OCI-LY7 (cell line): ENCODE data around the gene ZNF484. TPM values are rescaled to one million over a fixed set of nuclear protein-coding genes. Genes with fewer than 3 reads are reported as not detected.
A peak's percentile ranks its signal among the peaks of the same experiment; 100 is the strongest.

Experiments used
- Bru-seq: library from RNA; stranded (reverse); fragments of 400-500 nt; gene quantifications from one replicate; lab custom pipeline; 2021; lab: Mats Ljungman, UMichigan
- BruChase-seq, 2 experiments: library from RNA; stranded (reverse); fragments of 400-500 nt; gene quantifications; one replicate each; lab custom pipeline; 2021; lab: Mats Ljungman, UMichigan
- BruUV-seq: library from RNA; stranded (reverse); fragments of 400-500 nt; replicated peaks from 2 replicates; lab custom pipeline; 2021; lab: Mats Ljungman, UMichigan
- CTCF ChIA-PET: fragments of 300-600 bp; sonication (Branson Sonifier 250); formaldehyde crosslinking; loops from one replicate; lab custom pipeline; 2022; ENCODE audit warnings: antibody characterized with exemption; ENCODE audit not compliant: unreplicated experiment; lab: Charles Lee
- POLR2A ChIA-PET: fragments of 300-600 bp; sonication (Branson Sonifier 250); formaldehyde crosslinking; loops from one replicate; lab custom pipeline; 2022; ENCODE audit warnings: antibody characterized with exemption; lab: Charles Lee
- DNase-seq: peaks from one replicate; pipeline ENCODE4 v3.0.0-alpha.2; 2015; ENCODE audit warnings: low spot score
- H2AFZ ChIP-seq: fragments of 200-600 bp; sonication (generic), shearing (Covaris generic); 2 replicates; pipeline ENCODE4 v1.6.1; 2014; ENCODE audit warnings: mild to moderate bottlenecking, antibody characterized with exemption, low read length, moderate library complexity
- H3K27ac ChIP-seq: fragments of 200-600 bp; sonication (generic); 2 replicates; pipeline ENCODE4 v1.5.1; 2014; ENCODE audit warnings: mixed run types, low read depth, mild to moderate bottlenecking, moderate library complexity, low read length, inconsistent platforms; ENCODE audit not compliant: poor library complexity, severe bottlenecking
- H3K36me3 ChIP-seq: fragments of 200-600 bp; sonication (generic); 2 replicates; pipeline ENCODE4 v1.6.1; 2014; ENCODE audit warnings: mild to moderate bottlenecking, antibody characterized with exemption, low read length, moderate library complexity, mixed read lengths; ENCODE audit not compliant: insufficient read depth
- H3K4me1 ChIP-seq: fragments of 200-600 bp; sonication (generic); 2 replicates; pipeline ENCODE4 v1.5.1; 2014; ENCODE audit warnings: mild to moderate bottlenecking, low read length; ENCODE audit not compliant: insufficient read depth, poor library complexity, severe bottlenecking
- H3K4me2 ChIP-seq: fragments of 200-600 bp; sonication (generic); 2 replicates; pipeline ENCODE4 v1.6.1; 2014; ENCODE audit warnings: mild to moderate bottlenecking, low read length
- H3K4me3 ChIP-seq: fragments of 200-600 bp; sonication (generic); 2 replicates; pipeline ENCODE4 v1.5.1; 2014; ENCODE audit warnings: mild to moderate bottlenecking, low read depth, low read length; ENCODE audit not compliant: poor library complexity, severe bottlenecking
- H3K79me2 ChIP-seq: fragments of 200-600 bp; sonication (generic); 2 replicates; pipeline ENCODE4 v1.6.1; 2016; ENCODE audit warnings: low read depth, mild to moderate bottlenecking, low read length, moderate library complexity, mixed read lengths; ENCODE audit not compliant: insufficient read depth
- H3K9me2 ChIP-seq: fragments of 200-600 bp; sonication (generic); 2 replicates; pipeline ENCODE4 v1.6.1; 2016; ENCODE audit warnings: mild to moderate bottlenecking, low read length, mixed read lengths; ENCODE audit not compliant: insufficient read depth
- H3K9me3 ChIP-seq: fragments of 200-600 bp; sonication (generic); 2 replicates; pipeline ENCODE4 v1.6.1; 2014; ENCODE audit warnings: mild to moderate bottlenecking, mixed run types, low read length, mixed read lengths
- H4K20me1 ChIP-seq: fragments of 200-600 bp; sonication (generic); 2 replicates; pipeline ENCODE4 v1.6.1; 2014; ENCODE audit warnings: mild to moderate bottlenecking, antibody characterized with exemption, low read length, moderate library complexity, mixed read lengths; ENCODE audit not compliant: insufficient read depth
- CTCF ChIP-seq: fragments of 200-600 bp; sonication (generic); conservative IDR thresholded peaks from 2 replicates; pipeline ENCODE4 v1.5.1; 2014; ENCODE audit warnings: mild to moderate bottlenecking, antibody characterized with exemption, low read length, moderate library complexity, mixed read lengths
- EZH2phosphoT487 ChIP-seq: fragments of 200-600 bp; sonication (generic); IDR thresholded peaks from 2 replicates; pipeline ENCODE4 v1.6.1; 2018; ENCODE audit warnings: low read depth, borderline replicate concordance, mild to moderate bottlenecking, mixed run types, antibody characterized with exemption, low read length, moderate library complexity, mixed read lengths
- intact Hi-C: fragments of 100-400 bp; cut with micrococcal nuclease; formaldehyde crosslinking; loops from one replicate; pipeline ENCODE4 v1.10.0; 2022; ENCODE audit not compliant: unreplicated experiment
- long read RNA-seq: library from polyadenylated mRNA; stranded (forward); transcript quantifications from one replicate; pipeline ENCODE4 v2.0.0, GENCODE V29; 2022
- total RNA-seq, 2 experiments: library from RNA; depleted of rRNA in 1 of 2; stranded (reverse); fragments of >200 nt in 1 of 2; shearing (Covaris generic) in 1 of 2; gene quantifications; 2 replicates each; pipeline ENCODE4 v1.2.3, GENCODE V29; 2014 to 2022

ZNF484 gene
- total RNA-seq (2014; rRNA removed; shearing (Covaris generic)) (9.7 and 10.1 TPM in 2 replicates), total RNA-seq (2022) (8.0 and 9.4 TPM in 2 replicates), Bru-seq, nascent RNA (percentile 81 among the genes with signal in this experiment), BruChase-seq, experiment 1, labeled RNA remaining after a 6-hour chase (percentile 69 among the genes with signal in this experiment), BruChase-seq, experiment 2, labeled RNA remaining after a 2-hour chase (percentile 76 among the genes with signal in this experiment)
- long read RNA-seq, partial matches to known transcripts = 1 of 6 reads
- long read RNA-seq, other reads (novel, unspliced or antisense) = 1 of 6 reads

DNA sequence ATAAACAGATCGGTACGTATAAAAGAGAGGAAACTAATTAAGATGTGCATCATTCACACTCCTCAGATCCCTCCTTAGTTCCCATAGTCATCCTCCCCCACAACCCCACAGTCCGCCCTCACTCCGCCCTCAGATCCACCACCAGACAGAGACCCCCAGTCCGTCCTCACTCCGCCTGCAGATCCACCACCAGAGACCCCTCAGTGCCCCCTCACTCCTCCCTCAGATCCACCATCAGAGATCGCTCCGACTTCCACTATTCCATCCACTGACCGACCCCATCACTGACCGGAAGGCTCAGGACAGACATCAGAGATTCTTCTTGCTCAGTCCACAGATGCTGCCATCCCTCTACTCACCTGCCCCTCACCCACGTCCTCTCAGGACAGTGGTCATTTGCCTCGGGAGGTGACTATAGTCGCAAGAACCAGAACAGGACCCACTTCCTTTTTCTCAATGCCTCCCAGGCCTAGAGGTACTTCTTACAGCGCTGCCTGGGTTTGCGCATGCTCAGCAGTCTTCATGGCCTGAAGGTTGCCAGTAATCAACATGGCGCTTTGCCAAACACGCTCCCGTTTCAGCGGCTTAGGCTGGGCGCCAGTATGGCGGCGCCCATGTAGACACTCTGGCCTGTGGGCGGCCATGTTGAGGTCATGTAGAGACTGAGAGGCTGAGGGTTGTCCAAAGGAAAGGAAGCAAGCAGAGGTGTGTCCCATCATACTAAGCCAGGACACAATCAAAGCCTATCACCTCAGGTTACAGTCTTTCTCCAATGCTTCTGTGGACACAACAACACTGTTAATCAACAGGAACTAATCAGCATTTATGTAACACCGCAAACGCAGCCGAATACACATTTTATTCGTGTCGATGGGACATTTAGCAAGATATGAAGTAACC is at the start of gene ZNF484:
TSS of gene ZNF484 (minus strand) at position 508 of the 900 bp plus-strand sequence. CDS start 3,009 bp downstream, outside the sequence.
- ChIA-PET POLR2A (interaction anchor here (0.6 to 0.7 kb wide), 2 partner anchors 86 to 475 kb away, joined by 4 read pairs; no protein-coding TSS in a partner anchor), CTCF (no interaction called here)
- H4K20me1 ChIP-seq = no peaks in the 10 kb centered on the region
- BruUV-seq = no TSS peak
- DNase-seq = peak; percentile 99
- peaks cover 7% of the 10 kb centered on the region for H3K36me3 ChIP-seq
- H3K4me3 ChIP-seq = peak within 1 kb of the TSS; percentile 97
- peak within 1 kb of the TSS; percentile 100 for H2AFZ ChIP-seq
- H3K4me2 ChIP-seq = peak within 1 kb of the TSS; percentile 79
- H3K9me3 ChIP-seq = peaks cover 5% of the 10 kb centered on the region; the same call in 1 of the 2 replicates
- intact Hi-C loops = no loop called here
- H3K27ac ChIP-seq = peak within 1 kb of the TSS; percentile 46
- no peaks in the 10 kb centered on the region for H3K9me2 ChIP-seq
- H3K4me1 ChIP-seq = peaks cover 18% of the 10 kb centered on the region
- H3K79me2 ChIP-seq = peaks cover 31% of the 10 kb centered on the region
- TF ChIP-seq EZH2phosphoT487 (no peak), CTCF (no peak)

DNA sequence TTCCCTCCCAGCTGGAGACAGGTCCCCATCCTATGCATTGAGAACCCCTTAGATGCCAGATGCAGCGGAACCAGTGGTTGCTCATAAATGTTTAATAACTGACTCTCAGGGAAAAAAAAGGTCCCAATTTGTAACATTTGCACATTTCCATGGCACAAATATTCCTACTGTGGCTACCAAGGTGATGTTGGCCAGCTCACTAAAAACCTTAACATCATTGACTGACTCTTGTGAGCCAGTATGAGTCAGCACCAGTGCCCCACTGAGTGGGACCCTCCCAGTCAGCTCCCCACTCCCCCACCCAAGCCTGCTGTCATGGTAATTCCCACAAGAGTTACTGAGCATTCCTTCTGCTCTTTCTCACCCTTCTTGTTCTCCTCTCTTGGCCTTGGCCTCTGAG is 42.6 kb upstream of the ZNF484 start:
- H3K4me2 ChIP-seq = no peak overlapping the region
- TF ChIP-seq EZH2phosphoT487 = no peak
- H3K9me2 ChIP-seq = no peaks in the 10 kb centered on the region
- no peak for DNase-seq
- no TSS peak for BruUV-seq
- ChIA-PET POLR2A (interaction anchor here (0.6 to 0.7 kb wide), 2 partner anchors 736 to 937 kb away, joined by 3 read pairs; no protein-coding TSS in a partner anchor), CTCF (interaction anchor here (0.8 kb wide), 1 partner anchor 27 kb away, joined by 3 read pairs; no protein-coding TSS in a partner anchor)
- H3K36me3 ChIP-seq = no peaks in the 10 kb centered on the region
- no peaks in the 10 kb centered on the region for H3K9me3 ChIP-seq
- intact Hi-C loops = no loop called here
- H3K27ac ChIP-seq = no peak overlapping the region
- H3K4me1 ChIP-seq = peaks cover 3% of the 10 kb centered on the region
- H3K79me2 ChIP-seq = no peaks in the 10 kb centered on the region
- H2AFZ ChIP-seq = no peak overlapping the region
- H3K4me3 ChIP-seq = no peak overlapping the region
- H4K20me1 ChIP-seq = no peaks in the 10 kb centered on the region

DNA sequence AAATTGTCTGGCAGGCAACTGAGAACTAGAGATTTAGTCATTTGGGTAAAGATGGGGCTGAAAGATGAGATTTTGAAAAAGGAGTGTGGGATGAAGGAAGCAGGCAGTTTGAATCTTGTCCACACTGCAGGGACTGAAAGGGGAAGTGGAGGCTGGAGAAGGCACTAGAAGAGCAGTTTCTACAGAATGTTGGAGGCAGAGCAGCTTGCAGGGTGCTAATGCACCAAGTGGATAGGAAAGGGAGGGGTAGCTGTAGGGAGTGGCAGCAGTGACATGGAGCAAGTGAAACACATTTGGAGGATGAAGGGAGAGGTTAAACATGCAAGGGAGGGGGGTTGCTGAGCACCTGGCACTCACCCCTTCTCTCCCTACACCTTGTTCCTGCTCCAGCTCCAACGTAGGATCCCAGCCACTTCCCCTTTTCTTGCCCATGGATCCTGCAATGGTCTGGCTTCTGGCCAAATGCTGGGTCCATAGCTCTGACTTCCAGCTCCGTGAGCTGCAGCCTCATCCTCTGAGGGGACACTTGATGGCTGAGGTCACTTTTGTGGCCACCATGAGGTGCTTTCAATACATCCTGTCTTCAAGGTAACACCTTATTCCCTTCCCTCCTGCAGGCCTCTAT is 39.5 kb upstream of the ZNF484 start:
- intact Hi-C loops = no loop called here
- no peak for DNase-seq
- H3K27ac ChIP-seq = no peak overlapping the region
- no TSS peak for BruUV-seq
- H3K36me3 ChIP-seq = no peaks in the 10 kb centered on the region
- H3K9me2 ChIP-seq = no peaks in the 10 kb centered on the region
- ChIA-PET POLR2A (no interaction called here), CTCF (no interaction called here)
- no peak overlapping the region for H3K4me2 ChIP-seq
- H2AFZ ChIP-seq = no peak overlapping the region
- no peaks in the 10 kb centered on the region for H4K20me1 ChIP-seq
- no peaks in the 10 kb centered on the region for H3K79me2 ChIP-seq
- peaks cover 3% of the 10 kb centered on the region for H3K4me1 ChIP-seq
- TF ChIP-seq EZH2phosphoT487 (no peak), CTCF (no peak)
- no peaks in the 10 kb centered on the region for H3K9me3 ChIP-seq
- H3K4me3 ChIP-seq = no peak overlapping the region
